NCI-H526 treated with DMSO at 0.1 percent for 48 hours (cell line): ENCODE measurements around the gene ACYP2.
"Not testable (repeated sequence)": the region's sequence is repeated elsewhere in the genome, so short reads cannot be mapped to it uniquely, and the experiment has no call there.

Source experiments
- DNase-seq: peaks from one replicate; lab custom pipeline; 2025; lab: John Stamatoyannopoulos, UW

The ACYP2 gene

GRCh38 chr2:54271843-54272627 lies 156.6 kb downstream of the ACYP2 start:
- DNase-seq, result no peak

- no peak for DNase-seq
Measured at GRCh38 chr2:54274781-54275242, 159.4 kb downstream of the ACYP2 start.

GRCh38 chr2:54275541-54275940 lies 160.1 kb downstream of the ACYP2 start:
- no peak for DNase-seq

GRCh38 chr2:54279385-54279784 lies 164.0 kb downstream of the ACYP2 start:
- no peak for DNase-seq

GRCh38 chr2:54284826-54285225 lies 169.4 kb downstream of the ACYP2 start:
- DNase-seq, result no peak

GRCh38 chr2:54285451-54285850 lies 170.0 kb downstream of the ACYP2 start:
- DNase-seq, result no peak

GRCh38 chr2:54287532-54287931 lies 172.1 kb downstream of the ACYP2 start:
- DNase-seq, result no peak

GRCh38 chr2:54289917-54290316 lies 174.5 kb downstream of the ACYP2 start:
- DNase-seq, result no peak

GRCh38 chr2:54290356-54291025 lies 175.1 kb downstream of the ACYP2 start:
- DNase-seq, result no peak

GRCh38 chr2:54294665-54295064 lies 179.2 kb downstream of the ACYP2 start:
- DNase-seq, result not testable (repeated sequence)

GRCh38 chr2:54295911-54296310 lies 180.5 kb downstream of the ACYP2 start:
- DNase-seq, result no peak

GRCh38 chr2:54298514-54298913 lies 183.1 kb downstream of the ACYP2 start:
- no peak for DNase-seq

- DNase-seq, result no peak
Measured at GRCh38 chr2:54303631-54304030, 188.2 kb downstream of the ACYP2 start.

- no peak for DNase-seq
Measured at GRCh38 chr2:54306556-54306955, 191.1 kb downstream of the ACYP2 start.

- DNase-seq, result no peak
Measured at GRCh38 chr2:54308186-54308585, 192.8 kb downstream of the ACYP2 start.

GRCh38 chr2:54308782-54309181 lies 193.4 kb downstream of the ACYP2 start:
- DNase-seq, result no peak

GRCh38 chr2:54310311-54310710 lies 194.9 kb downstream of the ACYP2 start:
- no peak for DNase-seq

GRCh38 chr2:54310961-54311360 lies 195.5 kb downstream of the ACYP2 start:
- no peak for DNase-seq

- DNase-seq, result no peak
Measured at GRCh38 chr2:54313147-54313546, 197.7 kb downstream of the ACYP2 start.

- no peak for DNase-seq
Measured at GRCh38 chr2:54317973-54318372, 202.6 kb downstream of the ACYP2 start.

- no peak for DNase-seq
Measured at GRCh38 chr2:54318821-54319220, 203.4 kb downstream of the ACYP2 start.

- DNase-seq, result no peak
Measured at GRCh38 chr2:54321047-54321446, 205.6 kb downstream of the ACYP2 start.

GRCh38 chr2:54324517-54324916 lies 209.1 kb downstream of the ACYP2 start:
- not testable (repeated sequence) for DNase-seq
